Smooth muscle cell (in vitro differentiated cells): ENCODE data around the gene RELCH. TPM values are rescaled to one million over a fixed set of nuclear protein-coding genes. Genes with fewer than 3 reads are reported as not detected.

Experiments
- DNase-seq: peaks from one replicate; lab custom pipeline; 2025; ENCODE audit not compliant: unreplicated experiment; lab: John Stamatoyannopoulos, UW
- H2AFZ ChIP-seq: fragments of 200-600 bp; sonication (generic); 2 replicates; pipeline ENCODE4 v1.6.0; 2016; ENCODE audit warnings: antibody characterized with exemption, low read depth, mild to moderate bottlenecking
- H3F3A ChIP-seq: fragments of 200-600 bp; sonication (generic); 2 replicates; pipeline ENCODE4 v1.6.0; 2017; ENCODE audit warnings: antibody characterized with exemption, low read depth
- H3K27ac ChIP-seq: fragments of 200-600 bp; sonication (generic); 2 replicates; pipeline ENCODE4 v1.5.1; 2016; ENCODE audit warnings: low read depth, mild to moderate bottlenecking
- H3K27me3 ChIP-seq: fragments of 200-600 bp; sonication (generic); 2 replicates; pipeline ENCODE4 v1.6.1; 2016; ENCODE audit warnings: low read depth, mild to moderate bottlenecking
- H3K36me3 ChIP-seq: fragments of 200-600 bp; sonication (generic); 2 replicates; pipeline ENCODE4 v1.5.1; 2016; ENCODE audit warnings: low read depth
- H3K4me1 ChIP-seq: fragments of 200-600 bp; sonication (generic); 2 replicates; pipeline ENCODE4 v1.5.1; 2016; ENCODE audit warnings: low read depth
- H3K4me2 ChIP-seq: fragments of 200-600 bp; sonication (generic); 2 replicates; pipeline ENCODE4 v1.6.0; 2016; ENCODE audit warnings: mild to moderate bottlenecking
- H3K4me3 ChIP-seq: fragments of 200-600 bp; sonication (generic); 2 replicates; pipeline ENCODE4 v1.5.1; 2016; ENCODE audit warnings: mild to moderate bottlenecking
- H3K79me2 ChIP-seq: fragments of 200-600 bp; sonication (generic); 2 replicates; pipeline ENCODE4 v1.6.0; 2016; ENCODE audit warnings: low read depth, mild to moderate bottlenecking
- H3K9ac ChIP-seq: fragments of 200-600 bp; sonication (generic); 2 replicates; pipeline ENCODE4 v1.6.0; 2016; ENCODE audit warnings: low read depth
- H3K9me3 ChIP-seq: fragments of 200-600 bp; sonication (generic); replicated peaks from 2 replicates; pipeline ENCODE4 v1.5.1; 2016; ENCODE audit warnings: low read depth
- H4K20me1 ChIP-seq: fragments of 200-600 bp; sonication (generic); 2 replicates; pipeline ENCODE4 v1.6.0; 2016; ENCODE audit warnings: low read depth
- CTCF ChIP-seq: fragments of 200-600 bp; sonication (generic); IDR thresholded peaks from 2 replicates; pipeline ENCODE4 v1.5.1; 2017; ENCODE audit warnings: borderline replicate concordance, mild to moderate bottlenecking, antibody characterized with exemption; ENCODE audit not compliant: insufficient read depth, poor library complexity, severe bottlenecking
- WGBS: methylation state at CpG from one replicate; pipeline ENCODE4 v1.1.7; 2016; ENCODE audit warnings: low lambda C conversion rate; 5-methylcytosine and 5-hydroxymethylcytosine counted together
- polyA plus RNA-seq: library from polyadenylated mRNA; unstranded; fragments of >200 nt; fragmentation: Nextera tagmentation; extraction: Ambion mirVana; gene quantifications from 2 replicates; pipeline ENCODE4 v1.2.1, GENCODE V29; 2016
- total RNA-seq: library from RNA; depleted of rRNA; stranded (reverse); fragments of >200 nt; gene quantifications from 2 replicates; pipeline ENCODE4 v1.2.3, GENCODE V29; 2014

The RELCH gene
- total and polyA plus RNA-seq, 2 experiments from 2014 or later, result 3.6 to 19.2 TPM

- Histone ChIP-seq H4K20me1 (no peaks in the 10 kb centered on the region), H3K27me3 (peaks cover 58% of the 10 kb centered on the region), H3K4me2 (no peak overlapping the region), H2AFZ (no peak overlapping the region), H3K4me1 (peaks cover 5% of the 10 kb centered on the region), H3K9me3 (no peaks in the 10 kb centered on the region), H3K79me2 (no peaks in the 10 kb centered on the region), H3K4me3 (no peak overlapping the region), H3K27ac (no peak overlapping the region), H3K36me3 (no peaks in the 10 kb centered on the region), H3F3A (no peaks in the 10 kb centered on the region), H3K9ac (no peak overlapping the region)
- 44% methylated on average over 6 of the region's 6 CpGs for WGBS
- TF ChIP-seq CTCF, result no peak
- no peak for DNase-seq
Measured at GRCh38 chr18:62347089-62347506, 160.0 kb downstream of the RELCH start.

GRCh38 chr18:62348474-62348873, 161.4 kb downstream of the RELCH start:
- Histone ChIP-seq H3F3A (no peaks in the 10 kb centered on the region), H3K27me3 (peaks cover 47% of the 10 kb centered on the region), H3K9ac (no peak overlapping the region), H3K27ac (no peak overlapping the region), H4K20me1 (no peaks in the 10 kb centered on the region), H3K4me2 (no peak overlapping the region), H3K9me3 (no peaks in the 10 kb centered on the region), H3K36me3 (no peaks in the 10 kb centered on the region), H3K4me1 (peaks cover 5% of the 10 kb centered on the region), H3K79me2 (no peaks in the 10 kb centered on the region), H3K4me3 (no peak overlapping the region), H2AFZ (no peak overlapping the region)
- no peak for TF ChIP-seq CTCF
- WGBS, result 88% methylated on average over 4 of the region's 4 CpGs
- DNase-seq, result no peak

GRCh38 chr18:62353170-62353569, 166.1 kb downstream of the RELCH start:
- no peaks in the 10 kb centered on the region for H3F3A ChIP-seq

More at GRCh38 chr18:62353170-62353569, 166.1 kb downstream of the RELCH start:
- no peak overlapping the region for H3K27ac ChIP-seq
- no peaks in the 10 kb centered on the region for H3K36me3 ChIP-seq
- H4K20me1 ChIP-seq, result no peaks in the 10 kb centered on the region
- DNase-seq, result no peak
- 89% methylated on average over 7 of the region's 7 CpGs for WGBS
- no peak overlapping the region for H3K4me2 ChIP-seq
- no peaks in the 10 kb centered on the region for H3K79me2 ChIP-seq
- H3K4me3 ChIP-seq, result no peak overlapping the region
- no peak overlapping the region for H3K9ac ChIP-seq
- TF ChIP-seq CTCF, result no peak
- no peaks in the 10 kb centered on the region for H3K9me3 ChIP-seq
- no peak overlapping the region for H2AFZ ChIP-seq
- no peaks in the 10 kb centered on the region for H3K4me1 ChIP-seq
- peaks cover 8% of the 10 kb centered on the region for H3K27me3 ChIP-seq
